Endothelial cell of umbilical vein (primary cell): Measurements from ENCODE around the gene THUMPD3. TPM values are rescaled to one million over a fixed set of nuclear protein-coding genes. Genes with fewer than 3 reads are reported as not detected.

Experiments used
- BruUV-seq: library from RNA; stranded (reverse); fragments of 400-500 nt; replicated peaks from 2 replicates; lab custom pipeline; 2021; lab: Mats Ljungman, UMichigan
- CTCF ChIA-PET: fragments of 300-600, 350-600 bp; sonication (Branson Sonifier 250); formaldehyde crosslinking; loops from one replicate; lab custom pipeline; 2021; ENCODE audit warnings: antibody characterized with exemption, inconsistent platforms; lab: Charles Lee
- POLR2A ChIA-PET: fragments of 300-600, 350-600 bp; sonication (Branson Sonifier 250); formaldehyde crosslinking; loops from one replicate; lab custom pipeline; 2021; ENCODE audit warnings: antibody characterized with exemption, inconsistent platforms; lab: Charles Lee
- DNase-seq: peaks from one replicate; pipeline ENCODE4 v3.0.0-alpha.2; 2011; ENCODE audit warnings: low read depth, low spot score
- FAIRE-seq: peaks from 2 replicates; lab custom pipeline; 2011; peaks lifted over from hg19 to GRCh38; lab: Jason Lieb, UNC
- H2AFZ ChIP-seq: 2 replicates; pipeline ENCODE4 v1.6.0; 2012; ENCODE audit warnings: low read depth, low read length, control low read depth, inconsistent platforms
- H3K27ac ChIP-seq: 2 replicates; pipeline ENCODE4 v1.5.1; 2011; ENCODE audit warnings: low read depth, mild to moderate bottlenecking, control low read depth, low read length, moderate library complexity; ENCODE audit not compliant: insufficient read depth
- H3K27me3 ChIP-seq, 2 experiments: 2 replicates each; pipeline versions ENCODE4 v1.6.0 to v1.6.1; 2011; ENCODE audit warnings: low read length in 2 of 2, mixed read lengths in 1 of 2; ENCODE audit not compliant: control insufficient read depth in 2 of 2, insufficient read depth in 2 of 2
- H3K36me3 ChIP-seq, 2 experiments: 2 replicates in 1 of 2; 3 replicates in 1 of 2; pipeline ENCODE4 v1.5.1; 2011; ENCODE audit warnings: low read length in 2 of 2, mild to moderate bottlenecking in 1 of 2, moderate library complexity in 1 of 2; ENCODE audit not compliant: control insufficient read depth in 2 of 2, insufficient read depth in 2 of 2; ENCODE audit errors: extremely low read depth in 1 of 2
- H3K4me1 ChIP-seq: 3 replicates; pipeline ENCODE4 v1.5.1; 2011; ENCODE audit warnings: mild to moderate bottlenecking, low read length; ENCODE audit not compliant: control insufficient read depth, insufficient read depth; ENCODE audit errors: extremely low read depth
- H3K4me2 ChIP-seq: 2 replicates; pipeline ENCODE4 v1.6.1; 2011; ENCODE audit warnings: low read length, control low read depth, mixed read lengths; ENCODE audit not compliant: insufficient read depth
- H3K4me3 ChIP-seq, 3 experiments: fragments of 200-600 bp in 1 of 3; sonication (generic), shearing (Covaris generic) in 1 of 3; replicated peaks in 1 of 3; 2 replicates each; pipeline ENCODE4 v1.5.1; 2011 to 2016; ENCODE audit warnings: control low read depth in 3 of 3, low read length in 3 of 3, mild to moderate bottlenecking in 2 of 3, inconsistent platforms in 1 of 3, low read depth in 1 of 3, moderate library complexity in 1 of 3; ENCODE audit not compliant: insufficient read depth in 1 of 3
- H3K79me2 ChIP-seq: 2 replicates; pipeline ENCODE4 v1.6.0; 2012; ENCODE audit warnings: low read length, inconsistent platforms; ENCODE audit not compliant: control insufficient read depth, insufficient read depth
- H3K9ac ChIP-seq: replicated peaks from 2 replicates; pipeline ENCODE3; 2011; ENCODE audit warnings: low read length, control low read depth; ENCODE audit not compliant: insufficient read depth; ENCODE audit errors: extremely low read depth
- H3K9me1 ChIP-seq: replicated peaks from 3 replicates; pipeline ENCODE4 v1.6.0; 2011; ENCODE audit warnings: mild to moderate bottlenecking, low read length; ENCODE audit not compliant: control insufficient read depth, insufficient read depth; ENCODE audit errors: extremely low read depth
- H3K9me3 ChIP-seq: replicated peaks from 2 replicates; pipeline ENCODE4 v1.5.1; 2012; ENCODE audit warnings: low read length, inconsistent platforms; ENCODE audit not compliant: control insufficient read depth, insufficient read depth
- H4K20me1 ChIP-seq: replicated peaks from 2 replicates; pipeline ENCODE3; 2011; ENCODE audit warnings: mild to moderate bottlenecking, low read length; ENCODE audit not compliant: control insufficient read depth, insufficient read depth; ENCODE audit errors: extremely low read depth
- EZH2 ChIP-seq: IDR thresholded peaks from 2 replicates; pipeline ENCODE4 v1.6.1; 2012; ENCODE audit warnings: borderline replicate concordance, low read depth, mild to moderate bottlenecking, moderate library complexity, low read length, inconsistent platforms; ENCODE audit not compliant: severe bottlenecking
- FOS ChIP-seq: IDR thresholded peaks from 2 replicates; pipeline ENCODE4 v1.6.1; 2011; ENCODE audit warnings: mild to moderate bottlenecking, low read length, moderate library complexity, borderline replicate concordance; ENCODE audit not compliant: insufficient read depth
- GATA2 ChIP-seq: IDR thresholded peaks from 2 replicates; pipeline ENCODE4 v1.7.0; 2011; ENCODE audit warnings: low read depth, mild to moderate bottlenecking, moderate library complexity, mixed read lengths, low read length; ENCODE audit not compliant: insufficient read length, insufficient read depth
- JUN ChIP-seq: IDR thresholded peaks from 2 replicates; pipeline ENCODE4 v1.6.1; 2011; ENCODE audit warnings: borderline replicate concordance, low read depth; ENCODE audit not compliant: insufficient read length, insufficient read depth
- MYC ChIP-seq: IDR thresholded peaks from one replicate; pipeline ENCODE4 v1.6.1; 2011; ENCODE audit warnings: mild to moderate bottlenecking, low read depth, low read length
- POLR2A ChIP-seq: IDR thresholded peaks from 2 replicates; pipeline ENCODE4 v1.6.1; 2012; ENCODE audit warnings: low read depth, mild to moderate bottlenecking, control low read depth, low read length
- POLR2AphosphoS5 ChIP-seq: IDR thresholded peaks from 2 replicates; pipeline ENCODE4 v1.6.1; 2012; ENCODE audit warnings: low read depth, mild to moderate bottlenecking, control low read depth, low read length, moderate library complexity; ENCODE audit not compliant: insufficient read depth
- dilution Hi-C: fragments of 300-500 bp; cut with MboI; formaldehyde crosslinking; loops from one replicate; pipeline ENCODE4 v1.15.0; 2019; ENCODE audit warnings: low sequenced_read_pairs; ENCODE audit not compliant: extremely low pct_ligation_motif_present
- intact Hi-C: fragments of 100-400 bp; cut with micrococcal nuclease; formaldehyde crosslinking; loops from one replicate; pipeline ENCODE4 v1.10.0; 2022
- polyA plus RNA-seq, 4 experiments: library from polyadenylated mRNA; depleted of rRNA in 3 of 4; stranded (reverse) in 3 of 4; unstranded in 1 of 4; fragments of >200 nt; gene quantifications; 2 replicates each; pipeline versions ENCODE4 v1.2.1 to v1.2.3, GENCODE V29; 2011 to 2012; ENCODE audit warnings: missing spikeins in 1 of 4
- total RNA-seq: library from RNA; stranded (reverse); gene quantifications from 2 replicates; pipeline ENCODE4 v1.2.3, GENCODE V29; 2021
- TF ChIP-seq, protein P1 (sequence below), 2 donors: IDR thresholded peaks; 1 replicate in 1 of 2; 2 replicates in 1 of 2; pipeline ENCODE4 v1.5.1; 2011; ENCODE audit warnings: low read length in 2 of 2, mild to moderate bottlenecking in 2 of 2, moderate library complexity in 2 of 2, control low read depth in 1 of 2, inconsistent platforms in 1 of 2, low read depth in 1 of 2; ENCODE audit not compliant: insufficient read depth in 1 of 2; ENCODE audit errors: extremely low read depth in 1 of 2
- TF ChIP-seq, protein P2 (sequence below): IDR thresholded peaks from 2 replicates; pipeline ENCODE4 v1.6.1; 2011; ENCODE audit not compliant: insufficient read depth, insufficient read length

THUMPD3 gene
- total and polyA plus RNA-seq, 2 donors (not counting 3 experiments of a cell fraction or from before 2014, with no cell fraction given), result 10.0 to 26.5 TPM

DNA sequence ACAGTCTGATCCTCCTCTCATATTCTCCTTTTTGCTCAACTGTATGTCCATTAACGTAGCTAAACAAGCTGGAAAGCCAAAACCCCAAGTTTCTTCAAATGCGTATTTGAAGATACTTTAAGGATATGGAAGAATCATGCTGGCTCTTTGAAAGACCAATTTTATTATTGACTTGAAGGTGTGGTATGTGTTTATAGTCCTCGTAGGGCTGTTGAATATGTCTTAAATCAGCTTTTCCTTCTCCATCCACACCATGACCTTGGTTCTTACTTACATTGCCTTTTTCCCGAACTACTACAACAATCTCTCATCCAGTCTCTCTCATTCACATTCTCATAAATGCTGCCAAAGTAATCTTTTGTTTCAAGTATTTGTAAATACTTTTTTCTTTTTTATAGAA, 19.7 kb upstream of the THUMPD3 start:
- H3K9me3 ChIP-seq, result no peaks in the 10 kb centered on the region
- no TSS peak for BruUV-seq
- no peak for DNase-seq
- no peaks in the 10 kb centered on the region for H3K27me3 ChIP-seq
- H4K20me1 ChIP-seq, result no peaks in the 10 kb centered on the region
- no peak overlapping the region for H3K4me3 ChIP-seq
- no peak overlapping the region for H3K4me2 ChIP-seq
- H3K9me1 ChIP-seq, result no peaks in the 10 kb centered on the region
- H3K36me3 ChIP-seq, result no peaks in the 10 kb centered on the region
- TF ChIP-seq, protein P1, sequence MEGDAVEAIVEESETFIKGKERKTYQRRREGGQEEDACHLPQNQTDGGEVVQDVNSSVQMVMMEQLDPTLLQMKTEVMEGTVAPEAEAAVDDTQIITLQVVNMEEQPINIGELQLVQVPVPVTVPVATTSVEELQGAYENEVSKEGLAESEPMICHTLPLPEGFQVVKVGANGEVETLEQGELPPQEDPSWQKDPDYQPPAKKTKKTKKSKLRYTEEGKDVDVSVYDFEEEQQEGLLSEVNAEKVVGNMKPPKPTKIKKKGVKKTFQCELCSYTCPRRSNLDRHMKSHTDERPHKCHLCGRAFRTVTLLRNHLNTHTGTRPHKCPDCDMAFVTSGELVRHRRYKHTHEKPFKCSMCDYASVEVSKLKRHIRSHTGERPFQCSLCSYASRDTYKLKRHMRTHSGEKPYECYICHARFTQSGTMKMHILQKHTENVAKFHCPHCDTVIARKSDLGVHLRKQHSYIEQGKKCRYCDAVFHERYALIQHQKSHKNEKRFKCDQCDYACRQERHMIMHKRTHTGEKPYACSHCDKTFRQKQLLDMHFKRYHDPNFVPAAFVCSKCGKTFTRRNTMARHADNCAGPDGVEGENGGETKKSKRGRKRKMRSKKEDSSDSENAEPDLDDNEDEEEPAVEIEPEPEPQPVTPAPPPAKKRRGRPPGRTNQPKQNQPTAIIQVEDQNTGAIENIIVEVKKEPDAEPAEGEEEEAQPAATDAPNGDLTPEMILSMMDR (IDR thresholded peaks at IDR 0.05; ENCODE audit: extremely low read depth in 1 of 2, insufficient read depth in 1 of 2, low read depth in 1 of 2, low read length in 2 of 2), result no peak
- TF ChIP-seq POLR2A, result no peak
- TF ChIP-seq FOS, result no peak
- TF ChIP-seq, protein P2, sequence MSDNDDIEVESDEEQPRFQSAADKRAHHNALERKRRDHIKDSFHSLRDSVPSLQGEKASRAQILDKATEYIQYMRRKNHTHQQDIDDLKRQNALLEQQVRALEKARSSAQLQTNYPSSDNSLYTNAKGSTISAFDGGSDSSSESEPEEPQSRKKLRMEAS, result no peak
- TF ChIP-seq MYC, result no peak
- TF ChIP-seq GATA2, result no peak
- no peak for TF ChIP-seq EZH2
- no peak for TF ChIP-seq JUN
- TF ChIP-seq POLR2AphosphoS5, result no peak
- no peak overlapping the region for H3K9ac ChIP-seq
- no peak overlapping the region for H2AFZ ChIP-seq
- intact Hi-C loops, result no loop called here
- H3K27ac ChIP-seq, result no peak overlapping the region
- no peak for FAIRE-seq
- no peaks in the 10 kb centered on the region for H3K79me2 ChIP-seq
- peaks cover 11% of the 10 kb centered on the region for H3K4me1 ChIP-seq
- ChIA-PET CTCF (interaction anchor here (1.2 kb wide), 1 partner anchor 10 kb away, joined by 6 read pairs; no protein-coding TSS in a partner anchor), POLR2A (no interaction called here)
- dilution Hi-C loops, result no loop called here
